GM18907 (cell line): ENCODE results near the gene DPYSL3.
"Not testable (repeated sequence)": the region's sequence is repeated elsewhere in the genome, so short reads cannot be mapped to it uniquely, and the experiment has no call there.

Source experiments
- ATAC-seq: cut with Tn5 transposase; IDR thresholded peaks from one replicate; pipeline ENCODE4 v1.9.1; 2021; ENCODE audit warnings: mild to moderate bottlenecking, moderate library complexity; ENCODE audit not compliant: unreplicated experiment

DPYSL3 gene

DNA sequence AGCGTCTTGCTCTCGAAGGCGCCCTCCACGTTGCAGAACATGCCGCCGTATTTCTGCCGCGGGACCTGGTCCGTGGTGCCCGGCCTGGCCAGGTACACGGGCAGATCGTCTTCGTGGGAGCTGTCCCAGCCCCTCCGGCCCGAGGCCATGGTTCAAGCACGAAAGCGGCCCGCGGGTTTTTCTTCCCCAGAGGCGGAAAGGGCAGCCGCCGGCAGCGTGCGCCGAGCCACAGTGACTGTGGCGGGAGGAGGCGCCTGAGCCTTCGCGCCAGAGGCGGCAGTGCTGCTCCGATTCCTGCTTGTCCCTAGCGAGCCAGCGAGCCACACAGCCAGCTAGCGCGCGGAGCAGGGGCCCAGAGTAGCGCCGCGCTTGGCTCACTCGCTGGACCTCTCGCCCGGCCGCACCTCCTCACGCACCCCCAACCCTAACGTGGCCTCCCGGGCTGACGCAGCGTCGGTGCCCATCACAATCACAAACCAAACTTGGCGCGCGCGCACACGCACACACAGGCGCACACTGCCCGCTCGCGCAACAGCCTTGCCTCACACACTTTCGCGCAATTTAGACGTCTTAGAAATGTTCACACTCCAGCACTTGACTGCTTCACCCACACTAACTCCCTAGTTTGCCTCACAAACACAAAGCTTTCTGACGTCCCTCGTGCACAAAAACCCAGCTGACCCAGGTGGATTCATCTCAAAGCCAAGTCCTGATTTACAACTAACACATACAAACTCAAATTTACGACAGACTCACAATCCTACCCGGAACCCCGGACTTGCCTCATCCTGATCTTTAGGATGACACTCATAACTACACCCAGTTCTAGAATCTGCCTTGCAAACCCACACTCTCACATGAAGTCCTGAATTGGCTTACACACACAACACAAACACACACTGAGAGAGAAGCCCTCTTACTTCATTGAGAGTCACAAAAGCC is at the start of gene DPYSL3:
Gene DPYSL3, minus strand, starts transcription at position 359 of the 942 bp plus-strand sequence. Its CDS starts 210 bp downstream, at position 149.
- peak; percentile 65 for ATAC-seq

GRCh38 chr5:147558826-147559225 is 49.0 kb upstream of the DPYSL3 start:
- ATAC-seq = peak; percentile 56

DNA sequence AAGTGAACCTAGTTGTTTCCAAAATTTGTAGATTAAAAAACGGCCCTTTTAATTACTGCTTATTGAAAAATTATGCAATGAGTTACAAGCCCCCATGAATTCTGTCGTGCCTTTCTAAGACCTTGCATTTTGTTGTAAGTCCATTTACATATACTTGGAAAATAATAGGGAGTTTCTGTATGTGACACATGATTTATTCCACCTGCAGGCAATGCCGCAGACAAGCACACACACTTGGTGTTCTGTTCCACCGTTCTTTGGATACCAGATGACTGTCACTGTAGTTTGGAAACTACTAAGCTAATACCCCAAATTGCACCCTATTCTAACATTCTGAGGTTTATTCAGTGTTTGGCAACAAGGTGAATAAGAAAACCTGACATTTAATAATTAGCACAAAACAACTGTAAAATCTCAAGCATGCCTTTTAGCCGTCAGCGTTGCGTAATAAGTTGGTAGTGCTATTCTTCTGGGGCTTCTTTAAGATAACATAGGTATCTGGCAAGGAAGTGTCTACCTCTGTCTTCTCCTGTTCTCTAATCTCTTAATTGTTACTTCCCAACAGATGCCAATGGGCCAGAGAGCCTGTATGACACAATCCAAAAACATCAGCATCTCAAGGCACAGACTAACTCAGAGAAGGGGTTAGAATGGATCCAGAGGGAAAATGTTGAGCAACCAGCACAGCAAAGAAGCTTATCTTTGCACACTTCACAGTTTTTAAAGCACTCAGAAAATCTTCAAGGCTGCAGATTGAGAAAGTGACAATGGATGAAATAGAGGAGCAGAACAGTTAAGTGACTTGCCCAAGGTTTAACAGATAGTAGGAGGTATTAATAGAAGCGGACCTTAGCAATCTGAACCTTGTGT is 48.2 kb upstream of the DPYSL3 start:
- ATAC-seq = no peak

DNA sequence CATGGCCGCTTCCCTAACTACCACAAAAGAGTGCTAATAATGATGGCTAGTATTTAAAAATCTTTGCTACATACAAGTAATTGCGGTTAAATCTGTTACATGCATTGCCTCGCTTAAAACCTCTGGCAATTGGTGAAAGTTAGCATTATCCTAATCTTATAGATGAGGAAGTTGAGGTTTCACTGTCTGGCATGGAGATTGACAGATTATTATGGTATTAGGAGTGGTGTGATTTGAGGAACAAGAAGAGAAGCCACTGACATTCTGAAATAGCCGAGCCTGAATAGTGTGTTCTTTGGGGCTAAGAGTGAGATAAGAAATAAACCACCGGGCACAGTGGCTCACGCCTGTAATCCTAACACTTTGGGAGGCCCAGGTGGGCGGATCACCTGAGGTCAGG is 45.3 kb upstream of the DPYSL3 start:
- no peak for ATAC-seq

DNA sequence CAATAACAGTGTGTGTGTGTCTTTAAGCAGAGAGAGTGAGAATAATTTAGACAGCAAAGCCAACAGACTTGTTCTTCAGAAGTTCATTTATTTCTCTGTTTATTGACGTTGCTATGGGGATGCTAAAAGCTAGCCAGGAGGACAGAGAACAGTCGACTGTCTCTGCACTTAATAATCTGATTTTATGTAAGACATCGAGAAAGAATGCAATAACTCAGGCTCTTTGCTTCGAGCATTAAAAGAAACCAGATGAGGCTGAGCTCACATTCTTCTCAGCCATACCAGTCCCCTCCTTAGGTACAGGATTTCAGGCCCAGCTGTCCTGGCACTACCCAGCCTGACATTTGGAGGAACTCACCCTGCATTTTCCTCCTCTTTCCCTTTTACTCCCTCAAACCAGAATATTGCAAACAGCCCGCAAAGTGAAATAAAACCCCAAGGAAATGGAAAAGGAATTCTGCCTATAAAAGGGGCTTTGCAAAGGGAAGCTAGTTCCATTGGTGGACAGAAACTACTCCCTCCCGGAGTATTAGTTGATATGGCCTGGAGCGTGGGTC is 44.5 kb upstream of the DPYSL3 start:
- ATAC-seq = no peak

DNA sequence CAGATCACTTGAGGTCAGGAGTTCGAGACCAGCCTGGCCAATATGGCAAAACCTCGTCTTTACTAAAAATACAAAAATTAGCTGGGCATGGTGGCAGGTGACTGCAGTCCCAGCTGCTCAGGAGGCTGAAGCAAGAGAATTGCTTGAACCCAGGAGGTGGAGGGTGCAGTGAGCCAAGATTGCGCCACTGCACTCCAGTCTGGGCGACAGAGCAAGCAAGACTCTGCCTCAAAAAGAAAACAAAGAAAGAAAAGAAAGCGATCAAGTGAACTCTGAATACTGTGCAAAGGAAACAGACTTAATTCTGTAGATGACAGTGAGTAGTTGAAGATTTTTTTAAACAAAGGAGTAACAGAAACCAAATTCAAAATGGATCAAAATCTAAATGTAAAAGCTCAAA is 43.9 kb upstream of the DPYSL3 start:
- ATAC-seq = not testable (repeated sequence)

DNA sequence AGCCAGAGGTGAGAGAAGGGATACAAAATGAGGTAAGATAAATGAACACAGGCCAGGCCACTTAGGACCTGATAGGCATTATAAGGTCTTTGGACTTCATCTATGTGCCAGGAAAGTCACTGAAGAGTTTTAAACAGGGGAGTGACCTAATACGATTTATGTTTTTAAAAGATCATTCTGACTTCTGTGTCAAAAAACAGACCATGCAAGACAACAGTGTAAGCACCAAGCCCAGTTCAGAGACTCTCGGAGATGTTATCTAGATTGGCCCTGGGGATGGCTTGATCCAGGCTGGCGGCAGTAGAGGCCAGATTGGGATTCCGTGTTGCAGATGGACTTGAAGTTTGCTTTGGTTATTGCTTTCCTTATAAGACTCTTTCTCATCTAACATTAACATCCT is 43.0 kb upstream of the DPYSL3 start:
- no peak for ATAC-seq

DNA sequence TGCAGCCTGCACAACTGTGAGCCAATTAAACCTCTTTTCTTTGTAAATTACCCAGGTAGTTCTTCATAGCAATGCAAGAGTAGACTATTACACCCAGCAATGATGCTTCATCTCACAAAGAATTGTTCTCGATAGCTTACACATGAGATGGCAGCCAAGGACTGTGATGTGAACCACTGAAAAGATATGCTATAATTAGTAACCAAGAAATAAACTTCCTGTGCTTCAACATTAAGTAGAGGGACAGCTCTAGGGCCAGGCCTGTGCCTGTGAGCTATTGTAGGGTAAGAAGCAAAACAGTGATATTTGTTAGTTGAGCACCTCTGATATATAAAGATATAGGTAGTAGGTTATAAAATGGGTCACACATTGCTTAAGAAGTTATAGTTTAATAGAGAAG is 41.8 kb upstream of the DPYSL3 start:
- no peak for ATAC-seq

GRCh38 chr5:147547730-147548129 is 37.9 kb upstream of the DPYSL3 start:
- ATAC-seq = no peak

DNA sequence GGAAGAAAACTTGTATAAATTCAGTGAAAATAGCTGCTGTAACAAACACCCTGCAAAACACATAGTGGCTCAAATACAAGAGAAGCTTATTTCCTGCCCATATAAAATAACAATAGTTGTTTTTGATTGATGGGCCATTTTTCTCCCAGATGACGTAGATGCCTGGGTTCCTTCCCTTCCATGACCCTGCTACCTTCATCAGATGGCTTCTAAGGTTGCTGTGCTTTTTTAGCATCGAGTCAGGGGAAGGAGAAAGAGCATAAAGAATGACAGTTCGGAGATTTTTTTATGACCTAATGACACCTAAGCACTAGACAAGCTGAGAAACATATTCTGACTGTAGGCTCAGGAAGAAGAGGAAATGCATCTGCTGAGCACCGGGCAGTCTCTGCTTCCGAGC is 34.7 kb upstream of the DPYSL3 start:
- no peak for ATAC-seq

DNA sequence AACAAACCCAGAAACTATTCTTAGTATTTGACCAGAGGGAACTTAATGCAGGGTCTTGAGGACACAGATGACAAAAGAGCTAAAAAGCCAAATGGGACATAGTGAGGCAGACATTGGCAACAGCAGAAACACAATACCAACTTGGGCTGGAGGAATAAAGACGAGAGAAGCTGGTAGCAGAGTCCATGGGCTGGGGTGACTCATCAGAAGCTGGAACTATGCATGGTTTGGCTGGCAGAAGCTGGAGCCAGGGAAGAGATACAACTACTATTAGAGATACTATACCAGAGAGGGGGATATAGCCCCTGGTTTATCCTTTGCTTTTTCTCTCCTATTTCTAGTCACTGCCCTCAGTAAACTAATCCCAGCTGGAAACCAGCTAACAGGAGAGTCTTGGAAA is 29.2 kb upstream of the DPYSL3 start:
- no peak for ATAC-seq

DNA sequence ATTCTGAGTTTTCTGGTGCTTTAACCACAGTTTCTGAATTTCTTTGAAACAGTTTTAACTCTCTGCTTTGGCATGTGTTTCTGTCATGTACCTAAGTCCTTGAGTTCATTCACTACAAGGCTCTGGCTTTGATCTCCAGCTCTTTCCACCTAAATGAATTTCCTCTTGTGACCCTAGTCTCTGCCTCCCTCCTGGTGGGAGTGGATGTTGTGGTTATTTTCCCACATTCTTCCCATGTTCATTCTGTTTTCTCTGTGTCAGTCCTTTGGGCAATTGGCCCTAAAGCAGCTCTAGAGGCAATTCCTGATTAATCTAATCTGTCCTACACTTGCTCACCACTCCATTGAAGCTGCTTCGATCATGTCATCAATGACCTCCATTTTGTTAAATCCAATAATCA is 28.4 kb upstream of the DPYSL3 start:
- ATAC-seq = no peak

- no peak for ATAC-seq
Measured at GRCh38 chr5:147534172-147534951, 24.5 kb upstream of the DPYSL3 start.

DNA sequence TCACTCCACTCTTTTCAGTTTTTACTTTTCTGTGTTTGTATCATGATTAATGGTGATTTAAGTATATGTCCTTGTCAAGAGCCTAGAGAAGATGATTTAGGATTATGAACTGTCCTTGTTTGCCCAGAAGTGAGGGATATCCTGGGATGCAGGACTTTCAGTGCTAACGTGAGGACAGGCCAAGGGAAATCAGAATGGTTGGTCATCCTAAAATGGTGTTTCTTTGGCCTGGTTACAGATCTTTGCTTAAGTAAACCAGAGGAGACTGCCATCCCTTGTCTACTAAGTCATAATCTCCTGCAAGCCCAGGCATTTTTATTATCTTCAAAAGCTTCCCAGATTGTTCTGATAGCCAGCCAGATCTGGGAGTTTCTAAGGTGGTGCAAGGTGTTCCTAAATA is 22.3 kb upstream of the DPYSL3 start:
- no peak for ATAC-seq

DNA sequence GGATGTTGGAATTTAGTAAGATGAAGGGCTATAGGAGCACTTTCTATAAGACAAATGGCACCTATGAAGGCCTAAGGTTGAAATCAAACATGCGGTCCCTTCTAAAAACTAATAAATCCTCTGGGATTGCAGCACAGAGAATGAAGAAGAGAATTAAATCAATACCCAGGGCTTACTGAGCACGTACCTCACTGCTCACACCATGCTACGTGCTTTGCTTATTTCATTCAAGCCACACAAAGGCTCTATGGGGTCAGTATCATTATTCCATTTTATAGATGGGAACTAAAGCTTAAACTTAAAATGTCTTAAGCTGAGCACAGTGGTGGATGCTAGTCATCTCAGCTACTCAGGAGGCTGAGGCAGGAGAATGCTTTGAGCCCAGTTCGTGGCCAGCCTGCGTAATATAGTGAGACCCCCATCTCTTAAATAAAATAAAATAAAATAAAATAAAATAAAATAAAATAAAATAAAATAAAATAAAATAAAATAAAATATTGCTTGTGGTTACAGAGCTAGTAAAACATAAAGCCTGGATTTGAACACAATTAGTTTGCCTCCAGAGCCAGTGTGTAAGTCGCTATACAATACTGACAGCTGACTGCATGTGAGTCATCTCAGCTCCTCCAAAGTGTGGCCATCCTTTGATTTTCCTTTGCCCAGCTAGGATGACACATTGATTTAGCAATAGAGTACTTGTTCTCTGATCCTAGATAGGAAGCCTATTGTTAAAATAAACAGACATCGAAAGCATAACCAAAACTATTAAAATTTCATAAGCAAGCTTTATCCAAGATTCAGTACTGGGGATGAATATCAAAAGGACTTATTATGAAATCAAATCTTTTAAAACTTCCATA is 20.9 kb upstream of the DPYSL3 start:
- ATAC-seq = no peak

DNA sequence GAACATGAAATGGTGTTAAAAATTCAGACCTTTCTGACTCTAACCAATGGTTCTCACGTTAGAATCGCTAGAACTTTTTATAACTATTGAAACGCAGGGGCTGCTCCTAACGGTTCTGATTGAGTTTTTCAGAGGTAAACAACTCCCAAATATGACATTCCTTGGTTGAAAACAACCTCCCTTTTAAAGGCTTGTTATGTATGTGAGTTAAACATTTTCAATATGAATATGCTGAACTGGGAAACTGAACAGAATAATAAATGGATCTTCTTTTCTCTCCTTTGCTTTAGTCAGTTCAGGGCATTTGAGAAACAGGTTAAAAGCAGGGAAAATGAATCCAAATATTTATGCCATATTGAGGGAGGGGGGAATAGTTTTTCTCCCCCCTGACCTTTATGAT is 13.2 kb upstream of the DPYSL3 start:
- ATAC-seq = no peak

GRCh38 chr5:147522435-147522834 is 12.6 kb upstream of the DPYSL3 start:
- ATAC-seq = no peak

- no peak for ATAC-seq
Measured at GRCh38 chr5:147520450-147520849, 10.6 kb upstream of the DPYSL3 start.

- no peak for ATAC-seq
Measured at GRCh38 chr5:147519380-147519779, 9.5 kb upstream of the DPYSL3 start.

DNA sequence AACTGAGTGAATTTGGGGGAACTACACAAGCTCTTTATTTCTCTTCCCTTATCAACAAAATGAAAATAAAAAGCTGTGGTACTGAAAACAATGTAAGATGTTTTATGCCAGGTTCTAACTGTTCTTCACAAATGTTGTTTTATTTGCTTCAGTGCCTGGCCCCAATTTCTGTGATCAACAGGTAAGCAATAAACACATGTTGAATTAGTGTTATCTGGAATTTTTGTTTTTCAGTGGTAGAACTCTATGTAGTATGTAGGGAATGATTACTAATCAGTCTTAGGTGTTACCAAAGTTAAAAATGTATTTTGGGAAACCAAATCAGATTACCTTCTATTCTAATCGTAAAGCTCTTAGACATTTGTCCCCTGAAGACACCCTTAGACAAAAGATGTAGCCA is 7.5 kb upstream of the DPYSL3 start:
- ATAC-seq = no peak
